Measurements from ENCODE around the gene SETBP1.

Gene SETBP1

GRCh38 chr18:44924785-44925499, 244.3 kb downstream of the SETBP1 start:
- no peak for TF ChIP-seq CTCF (IDR thresholded peaks at IDR 0.05; ENCODE audit: low read depth, low read length, missing control alignments)
- H3K4me3 ChIP-seq (ENCODE audit: low read depth, low read length) = no peak overlapping the region
- DNase-seq (ENCODE audit: low read depth) = no peak

GRCh38 chr18:44927127-44927849, 246.6 kb downstream of the SETBP1 start:
- TF ChIP-seq CTCF (IDR thresholded peaks at IDR 0.05; ENCODE audit: low read depth, low read length, missing control alignments) = no peak
- no peak for DNase-seq (ENCODE audit: low read depth)
- no peak overlapping the region for H3K4me3 ChIP-seq (ENCODE audit: low read depth, low read length)

GRCh38 chr18:44934901-44935300, 254.2 kb downstream of the SETBP1 start:
- no peak for DNase-seq (ENCODE audit: low read depth)
- TF ChIP-seq CTCF (IDR thresholded peaks at IDR 0.05; ENCODE audit: low read depth, low read length, missing control alignments) = no peak
- H3K4me3 ChIP-seq (ENCODE audit: low read depth, low read length) = no peak overlapping the region

- no peak for TF ChIP-seq CTCF (IDR thresholded peaks at IDR 0.05; ENCODE audit: low read depth, low read length, missing control alignments)
- no peak for DNase-seq (ENCODE audit: low read depth)
- H3K4me3 ChIP-seq (ENCODE audit: low read depth, low read length) = no peak overlapping the region
These were observed 254.8 kb downstream of the SETBP1 start for GRCh38 chr18:44935455-44935854.

- no peak for TF ChIP-seq CTCF (IDR thresholded peaks at IDR 0.05; ENCODE audit: low read depth, low read length, missing control alignments)
These were observed 255.8 kb downstream of the SETBP1 start for GRCh38 chr18:44936485-44936884.

GRCh38 chr18:44937960-44938719, 257.5 kb downstream of the SETBP1 start:
- TF ChIP-seq CTCF (IDR thresholded peaks at IDR 0.05; ENCODE audit: low read depth, low read length, missing control alignments) = no peak
- no peak for DNase-seq (ENCODE audit: low read depth)
- H3K4me3 ChIP-seq (ENCODE audit: low read depth, low read length) = no peak overlapping the region

More at GRCh38 chr18:44936485-44936884, 255.8 kb downstream of the SETBP1 start:
- no peak overlapping the region for H3K4me3 ChIP-seq (ENCODE audit: low read depth, low read length)
- DNase-seq (ENCODE audit: low read depth) = no peak

All from GM12864 (cell line).